ENCODE measurements around the gene CTSS.

GRCh38 chr1:150809651-150810050, 44.1 kb upstream of the CTSS start:
- TF ChIP-seq POLR2A (IDR thresholded peaks at IDR 0.05), result no peak
- TF ChIP-seq POLR2AphosphoS5 (IDR thresholded peaks at IDR 0.05), result no peak
